A673 (cell line): Measurements from ENCODE around the gene PTGDR2.

Experiments
- EZH2 ChIP-seq: fragments of 200-600 bp; sonication (generic); IDR thresholded peaks from 2 replicates; pipeline ENCODE4 v1.6.1; 2017; ENCODE audit warnings: borderline replicate concordance, low read depth, mild to moderate bottlenecking, mixed read lengths, antibody characterized with exemption, low read length; ENCODE audit not compliant: poor library complexity, severe bottlenecking
- TF ChIP-seq, protein P1 (sequence below): fragments of 300-800, 200-600 bp; sonication (generic); conservative IDR thresholded peaks from 2 replicates; pipeline ENCODE4 v1.5.1; 2017; ENCODE audit warnings: low read depth, mild to moderate bottlenecking, antibody characterized with exemption, low read length, moderate library complexity, mixed read lengths

DNA sequence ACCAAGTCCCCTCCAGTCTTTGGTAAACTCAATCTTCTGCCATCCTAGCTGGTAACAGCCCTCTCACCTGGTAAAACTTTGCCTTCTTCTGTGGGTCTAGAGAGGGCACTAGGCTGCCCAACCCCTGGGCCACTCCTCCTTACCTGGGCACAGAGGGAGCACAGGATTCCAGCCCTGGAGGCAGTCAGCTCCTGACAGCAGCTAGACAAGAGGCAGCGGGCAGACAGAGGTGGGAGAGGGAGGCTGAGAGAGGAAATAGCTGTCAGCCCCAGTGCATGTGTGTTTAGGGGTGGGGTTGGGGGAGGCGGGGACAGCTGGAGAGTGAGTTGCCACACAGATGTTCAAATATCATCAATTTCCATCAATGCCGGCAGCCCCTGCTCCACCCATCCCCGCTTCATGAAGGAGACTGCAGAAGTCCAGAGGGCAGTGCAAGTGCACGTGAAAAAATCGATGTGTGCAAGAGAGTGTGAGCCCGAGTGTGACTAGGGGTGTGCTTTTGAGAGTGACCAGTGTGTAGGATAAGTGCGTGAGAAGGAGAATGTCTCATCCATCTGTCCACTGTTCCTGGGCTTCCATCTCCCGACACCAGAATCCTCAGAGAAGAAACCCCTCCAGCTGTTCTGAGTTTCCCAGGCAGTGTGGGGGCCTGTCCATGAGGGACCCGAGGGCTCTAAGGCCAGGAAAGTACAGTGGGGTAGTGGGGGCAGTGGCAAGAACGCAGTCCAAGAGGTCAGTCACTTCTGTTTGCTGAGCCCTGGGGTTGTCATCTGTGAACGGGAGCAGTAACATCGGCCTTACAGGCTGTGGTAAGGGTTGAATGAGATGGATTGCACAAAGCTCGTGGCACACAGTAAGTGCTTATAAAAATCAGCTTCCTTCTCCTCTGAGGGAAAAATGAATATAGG, at the start of gene PTGDR2:
- TF ChIP-seq, protein P1, sequence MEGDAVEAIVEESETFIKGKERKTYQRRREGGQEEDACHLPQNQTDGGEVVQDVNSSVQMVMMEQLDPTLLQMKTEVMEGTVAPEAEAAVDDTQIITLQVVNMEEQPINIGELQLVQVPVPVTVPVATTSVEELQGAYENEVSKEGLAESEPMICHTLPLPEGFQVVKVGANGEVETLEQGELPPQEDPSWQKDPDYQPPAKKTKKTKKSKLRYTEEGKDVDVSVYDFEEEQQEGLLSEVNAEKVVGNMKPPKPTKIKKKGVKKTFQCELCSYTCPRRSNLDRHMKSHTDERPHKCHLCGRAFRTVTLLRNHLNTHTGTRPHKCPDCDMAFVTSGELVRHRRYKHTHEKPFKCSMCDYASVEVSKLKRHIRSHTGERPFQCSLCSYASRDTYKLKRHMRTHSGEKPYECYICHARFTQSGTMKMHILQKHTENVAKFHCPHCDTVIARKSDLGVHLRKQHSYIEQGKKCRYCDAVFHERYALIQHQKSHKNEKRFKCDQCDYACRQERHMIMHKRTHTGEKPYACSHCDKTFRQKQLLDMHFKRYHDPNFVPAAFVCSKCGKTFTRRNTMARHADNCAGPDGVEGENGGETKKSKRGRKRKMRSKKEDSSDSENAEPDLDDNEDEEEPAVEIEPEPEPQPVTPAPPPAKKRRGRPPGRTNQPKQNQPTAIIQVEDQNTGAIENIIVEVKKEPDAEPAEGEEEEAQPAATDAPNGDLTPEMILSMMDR: no peak
- TF ChIP-seq EZH2: no peak
